HG02571 (cell line): Measurements from ENCODE around the gene RPA4.
"Not testable (repeated sequence)": the region's sequence is repeated elsewhere in the genome, so short reads cannot be mapped to it uniquely, and the experiment has no call there.

Source experiments
- ATAC-seq: cut with Tn5 transposase; IDR thresholded peaks from one replicate; pipeline ENCODE4 v1.9.1; 2021; ENCODE audit warnings: mild to moderate bottlenecking, moderate library complexity; ENCODE audit not compliant: unreplicated experiment

RPA4 gene, protein sequence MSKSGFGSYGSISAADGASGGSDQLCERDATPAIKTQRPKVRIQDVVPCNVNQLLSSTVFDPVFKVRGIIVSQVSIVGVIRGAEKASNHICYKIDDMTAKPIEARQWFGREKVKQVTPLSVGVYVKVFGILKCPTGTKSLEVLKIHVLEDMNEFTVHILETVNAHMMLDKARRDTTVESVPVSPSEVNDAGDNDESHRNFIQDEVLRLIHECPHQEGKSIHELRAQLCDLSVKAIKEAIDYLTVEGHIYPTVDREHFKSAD

DNA sequence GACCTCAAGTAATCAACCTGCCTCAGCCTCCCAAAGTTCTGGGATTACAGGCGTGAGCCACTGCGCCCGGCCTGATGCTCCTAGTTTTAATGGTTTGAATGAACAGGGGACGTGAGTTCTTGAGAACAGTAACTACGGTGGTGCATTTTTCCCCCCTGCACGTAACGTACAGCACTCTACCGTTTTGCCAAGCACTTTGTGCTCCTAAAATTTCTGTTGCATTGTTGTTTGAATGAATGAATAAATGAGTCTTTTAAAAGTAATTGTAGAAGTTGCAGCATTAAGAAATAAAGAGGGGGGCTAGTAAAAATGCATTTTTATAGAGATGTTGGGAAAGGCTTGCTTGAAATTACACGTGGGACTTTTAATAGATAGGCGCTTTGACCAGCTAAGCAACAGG is at the start of gene RPA4:
Gene RPA4, plus strand, starts transcription at position 301 of the 400 bp plus-strand sequence. CDS start 403 bp downstream, outside the sequence.
- no peak for ATAC-seq

- no peak for ATAC-seq
Observed at GRCh38 chrX:96834137-96834536, 49.6 kb upstream of the RPA4 start.

DNA sequence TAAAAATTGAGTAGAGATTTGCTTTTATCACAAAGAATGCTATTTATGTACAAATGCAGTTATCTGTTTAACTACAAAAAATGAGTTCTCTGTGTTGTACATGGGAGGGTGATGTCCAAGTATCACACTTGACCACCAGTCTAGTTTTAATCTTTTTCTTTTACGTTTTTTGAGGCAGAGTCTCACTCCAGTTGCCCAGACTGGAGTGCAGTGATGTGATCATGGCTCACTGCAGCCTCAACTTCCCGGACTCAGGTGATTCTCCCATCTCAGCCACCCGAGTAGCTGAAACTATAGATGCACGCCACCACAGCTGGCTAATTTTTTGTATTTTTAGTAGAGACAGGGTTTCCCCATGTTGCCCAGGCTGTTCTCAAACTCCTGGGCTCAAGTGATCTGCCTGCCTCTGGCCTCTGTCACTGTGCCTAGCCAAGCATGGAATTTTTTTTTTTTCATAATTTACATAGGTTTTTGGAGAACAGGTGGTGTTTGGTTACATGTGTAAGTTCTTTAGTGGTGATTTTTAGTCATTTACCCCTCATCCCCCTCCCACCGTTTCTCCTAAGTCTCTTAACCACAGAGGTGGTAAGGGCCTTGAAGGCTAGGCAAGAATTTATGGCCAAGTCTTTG is 47.9 kb upstream of the RPA4 start:
- peak; percentile 67 for ATAC-seq

DNA sequence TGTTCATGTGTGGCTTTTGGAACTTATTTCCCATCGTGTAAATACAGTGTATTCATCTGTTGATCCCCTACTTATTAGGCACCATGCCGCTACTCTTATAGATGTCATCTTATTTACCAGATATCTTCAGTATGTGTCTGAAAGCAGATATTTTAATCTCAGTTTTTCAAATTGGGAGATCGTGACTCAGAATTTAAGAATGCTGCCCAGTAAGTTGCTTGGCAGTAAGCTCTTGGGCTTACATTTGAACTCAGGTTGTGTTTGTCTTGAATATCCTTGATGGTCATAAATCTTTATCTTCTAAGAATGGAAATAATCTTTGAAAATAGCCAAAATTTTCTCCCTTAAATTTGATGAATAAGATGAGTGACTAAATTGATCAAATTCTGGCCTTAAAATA is 45.9 kb upstream of the RPA4 start:
- ATAC-seq = no peak

DNA sequence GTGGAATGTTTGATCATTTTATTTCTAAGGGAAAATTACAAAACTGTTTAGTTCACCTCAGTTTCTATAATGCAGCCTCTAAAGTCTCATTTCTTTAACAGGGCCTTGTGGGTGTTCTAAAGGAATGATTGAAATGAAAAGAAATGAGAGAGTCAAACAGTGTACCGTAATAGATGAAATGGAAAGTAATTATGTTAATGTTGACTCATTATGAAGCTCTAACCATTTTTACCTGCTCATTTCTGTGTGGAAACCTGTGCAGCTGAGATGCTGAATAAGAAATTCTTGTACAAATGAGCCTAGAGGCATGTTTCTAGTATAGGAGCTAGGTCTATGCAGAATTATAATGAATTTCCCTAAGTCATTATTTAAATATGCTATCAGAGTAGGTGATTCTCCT is 45.2 kb upstream of the RPA4 start:
- no peak for ATAC-seq

GRCh38 chrX:96841325-96841724 is 42.4 kb upstream of the RPA4 start:
- ATAC-seq = no peak

DNA sequence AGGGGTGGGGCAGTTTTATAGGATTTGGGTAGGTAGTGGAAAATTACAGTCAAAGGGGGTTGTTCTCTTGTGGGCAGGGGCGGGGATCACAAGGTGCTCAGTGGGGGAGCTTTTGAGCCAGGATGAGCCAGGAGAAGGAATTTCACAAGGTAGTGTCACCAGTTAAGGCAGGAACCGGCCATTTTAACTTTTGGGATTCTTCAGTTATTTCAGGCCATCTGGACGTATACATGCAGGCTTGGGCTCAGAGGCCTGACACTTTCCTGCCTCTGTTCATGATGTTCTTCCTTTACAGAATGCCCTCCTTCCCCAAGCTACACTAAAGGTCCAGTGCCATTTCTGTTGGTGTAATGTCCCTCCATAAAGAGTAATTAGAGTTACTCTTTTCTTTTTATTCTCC is 41.8 kb upstream of the RPA4 start:
- not testable (repeated sequence) for ATAC-seq

DNA sequence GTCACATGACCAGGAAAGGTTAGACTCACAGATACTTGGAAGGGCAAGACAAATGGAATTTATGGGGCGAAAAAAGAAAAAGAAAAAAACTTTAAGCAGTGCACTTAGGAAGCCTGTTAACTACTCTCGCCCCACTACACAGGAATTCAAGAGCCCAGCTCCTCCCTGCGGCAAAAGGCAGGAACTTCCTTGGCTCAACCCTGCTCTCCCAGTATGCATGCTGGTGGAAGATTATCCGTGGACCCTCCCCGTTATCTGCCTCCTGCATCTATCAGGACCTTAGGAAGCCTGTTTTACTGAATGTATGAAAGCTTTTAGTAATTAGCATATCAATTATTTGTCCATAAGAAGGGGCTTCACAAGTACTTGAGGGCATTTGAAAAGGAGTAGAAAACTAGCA is 40.1 kb upstream of the RPA4 start:
- no peak for ATAC-seq

DNA sequence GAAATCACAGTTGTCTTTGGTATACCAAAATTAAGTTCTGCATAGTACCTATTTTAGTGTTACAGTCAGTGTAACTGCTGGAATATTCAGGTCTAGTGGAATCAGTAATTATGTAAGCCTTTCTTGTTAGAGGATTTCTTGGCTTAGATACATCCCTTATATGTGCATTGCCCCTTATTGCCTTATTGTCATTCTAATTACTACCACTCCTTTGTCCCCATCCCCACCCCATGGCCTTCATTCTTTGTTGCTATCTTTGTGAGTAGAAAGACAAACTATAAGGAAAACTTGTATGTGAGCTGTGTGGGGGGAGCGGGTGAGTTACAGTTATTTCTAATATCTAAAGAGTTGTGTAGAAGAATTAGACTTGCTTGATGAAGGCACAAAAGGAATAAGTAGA is 36.9 kb upstream of the RPA4 start:
- ATAC-seq = no peak

- not testable (repeated sequence) for ATAC-seq
Observed at GRCh38 chrX:96859422-96859821, 24.3 kb upstream of the RPA4 start.

- ATAC-seq = peak; percentile 54
Observed at GRCh38 chrX:96861218-96861617, 22.5 kb upstream of the RPA4 start.

GRCh38 chrX:96861661-96862060 is 22.0 kb upstream of the RPA4 start:
- peak; percentile 31 for ATAC-seq

GRCh38 chrX:96884027-96884426 is 319 bp downstream of the RPA4 start:
- no peak for ATAC-seq

DNA sequence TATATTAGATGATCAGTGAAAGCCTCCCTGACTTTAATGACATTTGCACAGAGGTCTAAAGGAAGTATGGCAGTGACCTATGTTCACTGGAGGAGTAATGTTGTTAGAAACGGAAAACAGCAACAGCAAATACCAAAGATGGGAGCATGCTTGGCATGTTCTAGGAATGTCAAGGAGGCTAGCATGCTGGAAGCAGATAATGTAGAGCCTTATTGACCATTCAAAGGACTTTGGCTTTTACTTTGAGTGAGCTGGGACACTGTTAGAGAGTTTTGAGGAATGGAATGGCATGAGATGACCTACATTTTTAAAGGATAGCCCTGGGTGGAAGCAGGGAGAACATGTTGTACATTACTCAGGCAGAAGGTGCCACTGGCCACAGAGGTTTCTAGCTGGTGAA is 6.0 kb downstream of the RPA4 start:
- ATAC-seq = no peak

DNA sequence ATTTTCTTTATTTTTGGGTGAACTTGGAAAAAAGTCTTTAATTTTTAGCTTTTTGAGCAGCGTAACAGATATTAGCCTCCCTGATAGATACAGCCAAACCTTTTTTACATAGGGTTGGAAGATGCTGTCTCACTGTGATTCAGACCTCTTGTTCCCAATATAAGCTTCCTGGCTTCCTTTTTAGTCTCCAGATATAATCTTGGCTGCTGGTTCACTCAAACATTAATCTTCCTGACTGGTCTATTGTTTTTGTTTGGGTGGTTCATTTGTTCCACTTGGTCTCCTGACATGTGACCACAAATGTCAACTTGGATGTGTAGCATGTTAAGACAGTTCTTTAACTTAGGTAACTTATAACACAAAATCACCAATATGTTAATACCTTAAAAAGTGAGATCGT is 23.0 kb downstream of the RPA4 start:
- ATAC-seq = no peak

- ATAC-seq = no peak
Observed at GRCh38 chrX:96907516-96908272, 24.0 kb downstream of the RPA4 start.

DNA sequence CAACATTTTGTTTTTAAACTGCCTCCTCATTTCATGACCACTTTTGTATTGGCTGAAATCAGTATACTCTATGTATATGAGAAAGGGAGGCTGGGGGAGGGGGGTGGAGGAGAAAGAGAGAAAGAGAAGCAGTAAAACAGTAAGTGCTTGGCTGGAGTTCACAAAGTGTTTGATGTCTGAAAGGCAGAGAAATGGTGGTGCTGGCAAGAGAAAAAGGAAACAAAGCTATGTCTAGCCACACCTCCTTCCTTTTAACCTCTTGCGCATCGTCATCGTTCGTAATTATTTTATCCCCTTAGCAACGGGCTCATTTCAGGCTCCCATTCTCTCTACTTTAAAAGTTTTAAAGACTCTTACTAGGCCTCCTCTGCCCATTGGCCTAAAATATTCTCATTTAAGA is 25.6 kb downstream of the RPA4 start:
- no peak for ATAC-seq

GRCh38 chrX:96918864-96919263 is 35.2 kb downstream of the RPA4 start:
- ATAC-seq = no peak

- no peak for ATAC-seq
Observed at GRCh38 chrX:96919672-96920071, 36.0 kb downstream of the RPA4 start.

DNA sequence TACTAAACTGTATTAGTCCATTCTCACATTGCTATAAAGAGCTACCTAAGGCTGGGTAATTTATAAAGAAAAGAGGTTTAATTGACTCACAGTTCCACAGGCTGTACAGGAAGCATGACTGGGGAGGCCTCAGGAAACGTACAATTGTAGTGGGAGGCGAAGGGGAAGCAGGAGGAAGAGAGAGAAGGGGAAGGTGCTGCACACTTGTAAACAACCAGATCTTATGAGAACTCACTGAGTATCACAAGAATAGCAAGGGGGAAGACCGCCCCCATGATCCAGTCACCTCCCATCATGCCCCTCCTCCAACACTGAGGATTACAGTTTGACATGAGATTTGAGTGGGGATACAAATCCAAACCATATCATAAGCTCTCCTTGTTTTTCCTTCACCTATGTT is 40.9 kb downstream of the RPA4 start:
- ATAC-seq = no peak

GRCh38 chrX:96929036-96929435 is 45.3 kb downstream of the RPA4 start:
- no peak for ATAC-seq
